HG03025 (cell line): Measurements from ENCODE around the gene LXN.
"Not testable (repeated sequence)": the region's sequence is repeated elsewhere in the genome, so short reads cannot be mapped to it uniquely, and the experiment has no call there.

Source experiments
- ATAC-seq: cut with Tn5 transposase; IDR thresholded peaks from one replicate; pipeline ENCODE4 v1.9.1; 2021; ENCODE audit warnings: mild to moderate bottlenecking, moderate library complexity; ENCODE audit not compliant: unreplicated experiment, low FRiP score

LXN gene, protein sequence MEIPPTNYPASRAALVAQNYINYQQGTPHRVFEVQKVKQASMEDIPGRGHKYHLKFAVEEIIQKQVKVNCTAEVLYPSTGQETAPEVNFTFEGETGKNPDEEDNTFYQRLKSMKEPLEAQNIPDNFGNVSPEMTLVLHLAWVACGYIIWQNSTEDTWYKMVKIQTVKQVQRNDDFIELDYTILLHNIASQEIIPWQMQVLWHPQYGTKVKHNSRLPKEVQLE

DNA sequence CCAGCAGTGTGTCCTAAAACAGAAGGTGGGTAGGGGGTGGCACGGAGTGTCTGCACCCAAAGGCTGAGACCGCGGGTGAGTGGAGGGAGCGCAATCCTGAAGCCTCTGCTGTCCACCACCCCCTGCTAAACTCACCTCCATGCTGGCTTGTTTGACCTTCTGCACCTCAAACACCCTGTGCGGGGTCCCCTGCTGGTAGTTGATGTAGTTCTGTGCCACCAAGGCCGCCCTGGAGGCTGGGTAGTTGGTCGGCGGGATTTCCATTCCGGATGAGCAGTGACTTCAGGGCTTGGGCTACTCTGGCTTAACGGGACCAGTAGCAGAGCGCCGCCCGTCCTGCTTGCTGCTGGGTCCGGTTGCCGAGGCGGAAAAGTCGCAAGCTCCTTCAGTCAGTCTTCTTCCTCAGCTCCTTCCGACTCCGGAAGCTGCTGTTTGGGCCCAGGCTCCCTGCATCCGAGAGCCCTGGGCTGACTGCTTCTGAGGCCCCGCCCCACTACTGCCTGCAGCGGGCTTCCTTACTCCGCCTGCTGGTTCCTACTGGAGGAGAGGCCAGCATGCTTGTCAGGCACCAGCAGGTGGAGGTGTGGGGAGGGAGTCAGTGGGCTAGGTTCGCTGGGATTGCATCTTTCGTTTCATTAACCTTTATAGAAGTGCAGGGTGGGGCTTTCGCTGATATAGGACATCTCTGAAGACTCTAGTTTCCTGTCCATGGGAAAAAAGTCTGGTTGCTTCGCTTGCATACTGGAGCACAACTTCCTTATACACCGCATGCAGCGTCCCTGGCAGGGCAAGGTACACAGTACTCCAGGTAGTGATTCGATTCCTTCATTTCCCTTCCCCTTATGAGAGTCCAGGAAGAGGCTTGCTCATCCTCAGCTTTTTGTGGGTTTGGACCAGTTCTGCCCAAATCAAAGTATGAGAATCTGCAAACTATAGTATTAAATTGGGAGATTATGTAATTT, at the start of gene LXN:
Gene LXN (minus strand): TSS at position 434 of the 962 bp plus-strand sequence. CDS start 170 bp downstream, at position 264.
- ATAC-seq: peak; percentile 100

DNA sequence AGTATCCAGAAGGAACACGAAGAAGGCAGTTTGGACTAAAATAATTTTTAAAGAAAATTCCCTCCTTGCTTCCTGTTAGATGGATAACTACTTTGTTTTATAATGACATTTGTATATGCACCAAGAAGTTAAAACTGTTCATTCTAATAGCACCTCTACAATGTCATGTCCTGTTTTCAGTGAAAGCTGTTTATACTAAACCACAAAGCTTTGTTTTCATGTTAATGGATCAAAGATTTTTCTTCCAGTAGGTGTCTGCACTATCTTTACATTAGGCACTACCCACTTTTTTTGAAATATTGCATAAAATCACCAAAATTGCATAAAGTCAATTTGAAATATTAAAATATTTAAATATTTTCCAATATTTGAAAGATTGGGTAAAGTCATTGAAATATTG, 49.7 kb upstream of the LXN start:
- no peak for ATAC-seq

DNA sequence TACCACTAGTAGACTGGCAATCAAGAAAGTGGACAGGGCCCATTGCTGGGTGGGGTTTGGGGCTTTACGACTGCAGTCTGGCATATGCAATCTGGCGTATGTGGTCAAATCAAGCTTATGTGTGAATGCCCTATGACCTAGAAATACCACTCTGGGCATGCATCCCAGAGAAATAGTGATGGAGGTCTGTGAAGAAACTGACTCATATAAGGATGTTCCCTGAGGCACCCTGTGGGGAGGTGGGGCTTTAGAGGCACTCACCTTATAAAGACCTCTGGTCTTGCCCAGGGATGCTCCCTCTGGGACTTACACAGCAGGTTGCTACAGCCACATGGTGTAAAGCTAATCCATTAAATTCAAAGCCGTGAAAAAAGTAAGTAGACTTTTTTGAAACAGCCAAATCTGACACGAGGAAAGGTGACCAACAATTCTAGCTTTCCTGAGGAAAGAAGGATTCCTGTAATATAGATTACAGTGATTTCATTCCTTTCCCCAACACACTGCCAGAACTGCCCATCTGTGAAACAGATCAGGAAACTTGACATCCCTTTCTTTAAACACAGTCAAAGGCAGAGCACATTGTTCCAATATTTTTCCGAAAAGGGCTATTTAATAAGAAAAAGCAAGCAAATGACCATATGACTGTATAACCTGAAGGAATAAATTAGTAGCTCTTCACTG, 46.2 kb upstream of the LXN start:
- no peak for ATAC-seq

DNA sequence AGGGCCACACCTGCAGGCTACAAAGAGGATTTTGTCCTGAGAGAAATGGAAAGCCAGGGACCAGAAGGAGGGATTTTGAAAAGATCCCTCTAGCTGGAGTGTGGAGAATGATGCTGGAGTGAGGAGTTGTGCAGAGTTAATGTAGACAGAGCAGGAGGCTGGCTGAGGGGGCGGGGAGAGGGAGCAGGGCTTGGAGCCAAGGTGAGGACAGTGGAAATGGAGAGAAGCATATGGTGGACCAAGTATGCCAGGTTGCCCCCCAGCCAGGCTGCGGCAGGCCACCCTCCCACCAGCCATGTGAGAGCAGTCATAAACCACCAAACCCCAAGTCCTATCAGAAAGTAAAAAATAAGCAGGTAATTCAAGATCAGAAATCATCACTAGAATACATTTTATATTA, 45.1 kb upstream of the LXN start:
- no peak for ATAC-seq

DNA sequence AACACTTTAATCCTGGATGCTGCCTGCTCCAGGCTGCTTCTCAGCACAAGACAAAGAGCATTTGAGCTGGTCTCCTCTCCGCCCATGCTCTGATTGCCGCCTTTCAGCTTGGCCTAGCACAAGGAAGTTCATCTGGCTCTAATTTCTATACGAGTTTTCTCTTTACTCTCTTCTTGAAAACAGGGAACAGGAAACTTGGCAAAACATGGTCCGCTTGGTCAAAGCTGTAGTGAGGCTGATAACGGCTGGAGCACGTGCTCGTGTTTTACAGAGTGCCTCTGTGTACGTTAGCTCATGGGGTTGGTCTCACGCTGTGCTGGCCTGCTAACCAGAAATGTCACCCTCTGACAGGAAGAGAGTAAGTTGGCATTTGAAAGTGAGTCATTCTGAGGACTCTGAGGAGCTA, 40.6 kb upstream of the LXN start:
- ATAC-seq: no peak

DNA sequence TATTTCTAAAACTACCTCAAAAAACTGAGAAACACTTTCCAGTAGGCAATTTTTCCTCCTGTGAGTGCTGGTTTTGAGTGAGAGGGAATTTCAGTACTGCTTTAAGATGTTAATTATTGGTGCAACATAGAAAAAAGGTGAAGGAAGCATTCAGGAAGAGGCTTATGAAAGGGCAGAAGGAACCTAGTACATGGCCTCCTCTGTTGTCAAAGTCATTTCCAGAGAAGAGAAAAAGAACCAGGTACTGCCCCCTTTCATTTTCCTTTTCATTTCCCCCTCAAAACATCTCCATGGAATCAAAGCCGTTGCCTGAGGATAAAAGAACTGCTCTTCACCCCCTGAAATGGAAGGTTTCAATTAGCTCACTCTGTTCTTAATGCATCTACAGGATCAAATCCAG, 40.0 kb upstream of the LXN start:
- ATAC-seq: no peak

DNA sequence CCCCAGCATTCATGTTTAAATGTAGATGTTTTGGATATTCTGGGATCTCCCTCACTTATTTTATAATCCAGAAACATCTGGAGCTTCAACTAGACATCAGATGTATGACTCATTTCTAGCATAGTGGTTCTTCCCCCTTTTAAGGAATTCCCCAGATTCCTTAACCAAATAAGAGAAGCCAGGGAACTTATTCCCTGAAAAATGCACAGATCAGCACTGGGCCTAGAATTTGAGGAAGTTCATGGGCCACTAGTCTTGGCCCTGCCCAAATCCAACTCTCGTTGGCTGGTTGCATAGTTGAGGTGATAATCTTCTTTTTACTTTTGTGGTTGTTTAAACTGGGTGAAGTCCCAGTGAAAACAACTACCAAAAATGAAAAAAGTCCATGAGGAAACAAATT, 39.4 kb upstream of the LXN start:
- ATAC-seq: no peak

DNA sequence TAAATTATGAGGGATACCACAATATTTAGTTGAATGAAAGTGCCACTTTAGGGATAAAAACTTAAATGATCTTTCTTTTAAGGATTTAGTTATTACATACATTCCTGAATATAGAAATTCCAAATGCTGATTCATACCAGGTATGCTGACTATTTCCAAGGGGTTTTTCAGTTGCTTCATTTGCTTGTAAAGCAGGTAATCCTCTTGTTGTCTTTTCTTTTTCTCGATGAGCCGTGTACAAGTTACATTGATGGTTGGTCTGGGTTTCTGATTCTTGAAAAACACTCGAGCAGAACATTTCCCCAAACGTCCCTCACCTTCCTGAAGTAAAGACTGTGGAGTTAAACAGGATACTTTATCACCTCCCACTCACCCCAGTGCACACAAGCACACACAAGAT, 38.2 kb upstream of the LXN start:
- ATAC-seq: no peak

DNA sequence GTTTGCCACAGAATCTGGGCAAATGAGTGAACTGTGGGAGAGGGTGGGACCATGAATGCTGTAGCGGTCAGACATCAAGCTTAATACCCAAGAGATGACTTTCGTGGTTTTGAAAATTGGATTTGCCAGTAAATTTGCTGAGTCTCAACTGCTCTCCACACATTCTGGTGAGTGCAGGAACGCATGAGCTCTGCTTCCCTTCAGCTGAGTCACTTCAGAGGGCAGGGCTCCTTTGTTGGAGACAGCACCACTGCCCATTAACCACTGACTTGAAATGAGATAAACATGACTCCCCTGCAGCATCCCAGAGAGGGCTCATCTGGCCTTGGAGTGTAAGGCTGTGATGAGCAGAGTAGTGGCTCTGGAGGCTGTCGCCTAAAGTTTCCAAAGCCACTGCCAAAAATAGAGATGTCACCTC, 37.2 kb upstream of the LXN start:
- no peak for ATAC-seq

DNA sequence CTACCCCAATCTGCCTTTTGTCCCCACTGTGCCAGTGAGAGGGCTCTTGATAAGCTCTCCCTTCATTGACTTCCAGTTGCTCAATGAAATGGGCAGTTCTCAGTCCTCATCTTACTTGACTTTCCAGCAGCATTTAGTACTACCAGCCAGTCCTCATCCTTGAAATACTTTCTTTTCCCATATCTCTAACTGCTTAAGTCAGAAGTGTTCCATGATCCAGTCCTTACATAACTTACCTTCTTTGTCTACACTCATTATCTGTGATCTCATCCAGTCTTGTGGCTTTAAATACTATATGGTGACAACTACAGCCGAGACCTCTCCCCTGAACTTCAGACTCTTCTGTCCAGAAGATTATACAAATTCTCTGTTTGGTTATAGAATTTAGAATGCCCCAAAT, 31.1 kb upstream of the LXN start:
- no peak for ATAC-seq

DNA sequence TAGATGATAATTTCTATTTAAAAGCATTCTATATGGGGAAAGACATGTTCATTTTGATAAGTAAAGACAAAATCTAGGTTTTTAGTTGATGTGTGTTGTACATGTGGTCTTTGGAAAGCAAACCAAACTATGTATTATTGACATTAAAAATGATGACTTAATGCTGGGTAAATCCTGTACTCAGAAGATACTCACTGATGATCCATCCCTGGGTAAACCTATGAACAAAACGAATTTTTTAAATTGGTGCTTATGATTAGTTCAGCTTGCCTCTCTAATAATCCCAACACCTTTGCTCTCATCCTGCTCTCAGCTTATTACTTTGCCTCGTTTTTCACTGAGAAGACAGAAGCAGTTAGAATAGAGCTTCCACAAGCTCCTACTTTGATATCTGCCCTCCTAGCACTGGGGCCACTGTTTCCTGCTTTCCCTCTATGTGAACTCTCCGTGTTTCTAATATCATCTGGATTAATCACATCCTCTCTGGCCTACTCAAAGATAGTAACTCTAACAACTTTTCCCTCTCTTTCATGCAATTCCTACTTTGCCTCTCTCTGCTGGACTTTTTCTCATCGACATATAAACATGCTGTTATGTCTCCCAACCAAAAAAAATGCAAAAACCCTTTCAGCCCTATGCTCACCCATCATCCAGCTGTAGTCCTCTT, 30.5 kb upstream of the LXN start:
- ATAC-seq: no peak

DNA sequence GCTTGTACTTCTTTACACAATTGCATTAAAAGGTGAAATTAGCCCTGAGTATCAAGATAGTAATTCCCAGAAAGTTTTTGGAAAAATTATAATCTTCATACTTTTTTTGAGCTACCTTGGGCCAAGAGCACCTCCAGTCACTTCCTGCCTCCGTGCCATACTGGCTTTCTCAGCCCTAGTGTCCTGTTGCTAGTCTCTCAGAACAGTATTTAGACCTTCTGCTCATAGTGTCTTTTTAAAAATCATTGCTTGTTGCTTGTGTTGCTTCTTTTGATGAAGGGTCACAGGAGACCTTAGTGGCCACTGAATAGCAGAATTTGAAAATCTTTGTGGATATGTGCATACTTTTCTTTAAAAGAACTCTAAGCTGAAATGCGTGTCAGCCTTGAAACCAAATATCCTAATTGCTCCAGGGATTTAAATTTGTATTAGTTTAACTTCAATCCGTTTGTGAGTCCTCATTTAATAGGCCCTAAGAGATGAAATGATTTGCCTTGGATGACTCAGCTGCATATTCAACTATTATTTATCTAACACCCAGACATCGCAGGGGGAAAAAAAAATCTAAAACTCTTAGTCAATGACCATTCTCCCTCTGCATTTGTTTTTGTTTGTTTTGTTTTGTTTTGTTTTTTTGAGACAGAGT, 29.1 kb upstream of the LXN start:
- no peak for ATAC-seq

DNA sequence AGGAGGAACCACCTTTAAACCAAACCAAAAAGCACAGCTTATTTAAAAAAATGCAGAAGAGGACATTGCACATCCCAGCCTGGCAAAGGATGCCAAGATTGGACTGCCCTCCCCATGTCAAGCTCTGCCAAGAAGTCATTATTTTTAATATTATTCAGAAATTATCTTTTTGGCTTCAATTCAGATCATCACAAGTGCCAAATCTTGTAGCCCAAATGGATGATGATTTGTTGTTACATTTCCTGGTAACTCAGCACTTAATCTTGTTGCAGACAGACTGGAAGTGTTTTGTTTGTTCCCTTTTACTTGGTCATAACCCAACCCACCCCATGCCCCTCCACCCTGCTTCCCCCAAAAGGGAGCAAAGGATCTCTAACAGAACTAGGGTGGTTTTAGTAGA, 28.1 kb upstream of the LXN start:
- no peak for ATAC-seq

DNA sequence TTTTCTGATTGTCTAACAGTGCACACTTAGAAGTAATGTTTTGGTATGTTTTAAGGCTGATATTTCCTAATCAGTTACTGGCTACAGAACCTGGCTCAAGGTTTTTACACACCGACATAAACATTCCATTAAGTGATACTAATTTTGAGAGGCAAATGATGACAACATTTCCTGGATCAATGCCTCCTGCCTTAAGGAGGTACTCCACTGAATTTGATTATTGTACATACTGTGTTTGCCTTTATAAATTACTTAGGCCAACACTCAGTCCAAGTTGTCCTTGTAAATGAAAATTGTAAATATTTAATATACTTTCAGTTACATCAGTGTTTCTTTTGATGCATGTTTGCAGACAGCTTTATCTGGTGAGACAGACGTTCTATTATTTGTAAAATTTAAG, 24.2 kb upstream of the LXN start:
- ATAC-seq: no peak

DNA sequence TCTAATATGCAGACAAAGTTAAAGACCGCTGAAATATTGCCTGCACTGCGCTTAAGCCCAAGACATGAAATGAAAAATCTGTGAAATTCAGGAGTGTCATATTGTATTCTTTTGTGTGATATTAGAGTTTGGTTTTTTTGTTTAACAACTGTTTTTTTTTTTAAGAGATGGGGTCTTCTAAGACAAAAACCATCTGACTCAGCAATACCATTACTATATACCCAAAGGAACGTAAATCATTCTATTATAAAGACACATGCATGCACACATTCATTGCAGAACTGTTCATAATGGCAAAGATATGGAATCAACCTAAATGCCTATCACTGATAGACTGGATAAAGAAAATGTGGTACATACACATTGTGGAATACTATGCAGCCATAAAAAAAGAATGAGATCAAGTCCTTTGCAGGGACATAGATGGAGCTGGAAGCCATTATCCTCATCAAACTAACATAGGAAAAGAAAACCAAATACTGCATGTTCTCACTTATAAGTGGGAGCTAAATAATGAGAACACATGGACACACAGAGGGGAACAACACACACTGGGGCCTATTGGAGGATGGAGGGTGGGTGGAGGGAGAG, 21.5 kb upstream of the LXN start:
- ATAC-seq: not testable (repeated sequence)

DNA sequence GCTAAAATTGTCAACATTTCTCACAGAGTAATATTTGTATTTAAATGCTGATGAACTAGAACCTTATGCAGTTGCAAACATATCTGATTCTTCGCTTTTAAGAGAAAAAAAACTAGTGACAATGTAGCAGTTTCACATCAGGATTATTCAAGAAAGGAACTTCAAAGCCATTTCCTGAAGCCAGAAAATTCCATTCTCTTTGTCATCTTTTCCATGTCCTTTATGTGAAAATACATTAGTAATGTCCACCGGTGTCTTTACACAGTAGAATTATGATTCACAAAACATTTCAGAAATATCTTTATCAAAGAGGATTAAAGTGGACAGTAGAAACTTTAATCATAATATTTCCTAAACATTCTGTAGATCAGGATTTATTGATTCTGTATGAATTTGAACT, 12.7 kb upstream of the LXN start:
- no peak for ATAC-seq

DNA sequence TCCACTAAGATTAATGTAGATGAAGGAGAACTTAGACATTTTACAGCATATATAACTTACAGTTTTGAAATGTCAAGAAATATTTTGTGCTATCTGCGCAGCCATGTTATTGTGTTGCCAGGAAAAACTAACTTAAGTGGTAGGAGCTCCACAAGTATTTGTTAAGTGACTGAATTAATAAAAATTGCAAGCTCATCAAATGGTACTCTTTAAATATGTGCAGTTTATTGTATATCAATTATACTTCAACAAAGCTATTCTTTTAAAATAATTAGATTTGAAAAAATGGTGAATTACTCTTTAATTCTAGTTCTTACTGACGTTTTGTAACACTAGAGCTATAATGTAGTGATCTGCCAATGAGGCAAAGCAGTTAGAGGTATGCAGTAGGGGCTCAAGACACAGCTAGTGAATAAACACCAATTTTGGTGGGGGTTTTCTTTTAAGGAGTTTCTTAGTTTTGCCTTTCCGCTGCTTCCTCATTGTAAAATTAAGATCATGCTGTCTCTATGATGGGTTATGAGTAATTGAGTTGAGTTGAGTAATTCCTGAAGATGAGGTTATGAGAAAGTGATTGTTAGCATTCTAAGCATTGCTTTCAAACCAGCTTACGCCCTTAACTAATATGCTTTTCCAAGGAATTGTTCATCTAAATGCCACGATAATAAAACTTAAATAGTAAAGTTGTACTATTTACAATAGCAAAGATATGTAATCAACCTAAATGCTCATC, 10.9 kb upstream of the LXN start:
- no peak for ATAC-seq

DNA sequence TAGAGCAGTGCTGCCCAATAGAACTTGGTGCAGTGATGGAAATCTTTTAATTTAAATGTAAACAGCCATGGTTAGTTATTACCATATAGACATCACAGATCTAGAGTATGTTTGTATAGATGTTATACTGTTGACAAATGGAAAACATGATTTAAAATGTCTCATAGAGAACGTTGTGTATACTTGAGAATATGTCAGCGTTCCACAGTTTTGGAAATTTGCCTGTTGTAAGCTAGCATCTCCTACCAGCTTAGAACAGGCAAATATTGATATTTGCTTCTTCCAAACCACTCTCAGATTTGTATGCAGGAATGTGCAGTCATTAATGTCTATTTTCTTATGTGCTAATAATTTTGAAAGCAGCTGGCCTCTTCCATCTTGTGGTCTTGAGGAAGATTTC, 8.4 kb upstream of the LXN start:
- ATAC-seq: no peak

DNA sequence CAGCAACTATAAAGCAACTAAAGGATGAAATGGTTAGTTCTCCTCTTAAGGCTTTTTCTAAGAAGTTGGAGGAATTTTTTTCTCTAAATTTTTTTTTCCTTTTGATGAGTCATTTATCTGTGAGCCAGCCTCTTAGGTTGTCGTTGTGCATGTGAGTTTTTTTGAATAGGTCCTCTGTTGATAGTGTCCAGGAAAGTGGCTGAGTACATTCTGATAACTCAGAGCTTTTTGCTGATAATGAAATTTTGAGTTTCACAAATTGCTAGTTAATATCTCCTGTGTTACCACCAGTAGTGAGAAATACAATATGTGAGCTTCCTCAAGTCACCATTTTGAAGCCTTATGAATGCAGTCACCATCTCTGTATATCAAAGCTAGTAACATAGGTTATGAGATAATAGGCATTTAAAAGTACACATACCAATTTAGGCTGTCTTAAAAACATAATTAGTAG, 7.1 kb upstream of the LXN start:
- ATAC-seq: no peak
